Suprapubic skin (tissue), 3 donors: ENCODE data around the gene LRRC8B.

Experiments used
- CTCF ChIP-seq, 2 donors: fragments of 200-600 bp in 1 of 2; fragments of 450-650 bp in 1 of 2; sonication (generic) in 1 of 2; IDR thresholded peaks; one replicate each; pipeline ENCODE4 v1.5.1; 2016 to 2019; ENCODE audit warnings: antibody characterized with exemption in 2 of 2, mild to moderate bottlenecking in 1 of 2, moderate library complexity in 1 of 2
- EP300 ChIP-seq: sonication (generic); formaldehyde crosslinking; IDR thresholded peaks from one replicate; pipeline ENCODE4 v1.6.1; 2017; ENCODE audit warnings: antibody characterized with exemption
- POLR2A ChIP-seq, 2 donors: fragments of 450-650 bp; IDR thresholded peaks; one replicate each; pipeline ENCODE4 v1.6.1; 2017; ENCODE audit warnings: antibody characterized with exemption in 2 of 2, mild to moderate bottlenecking in 2 of 2, moderate library complexity in 2 of 2

GRCh38 chr1:89633248-89633799, 108.7 kb downstream of the LRRC8B start:
- TF ChIP-seq CTCF (IDR thresholded peaks at IDR 0.05) (no peak), POLR2A (IDR thresholded peaks at IDR 0.05) (no peak), EP300 (no peak)
